ENCODE results near the gene CALR3.
"Not testable (repeated sequence)": the region's sequence is repeated elsewhere in the genome, so short reads cannot be mapped to it uniquely, and the experiment has no call there.

The CALR3 gene

DNA sequence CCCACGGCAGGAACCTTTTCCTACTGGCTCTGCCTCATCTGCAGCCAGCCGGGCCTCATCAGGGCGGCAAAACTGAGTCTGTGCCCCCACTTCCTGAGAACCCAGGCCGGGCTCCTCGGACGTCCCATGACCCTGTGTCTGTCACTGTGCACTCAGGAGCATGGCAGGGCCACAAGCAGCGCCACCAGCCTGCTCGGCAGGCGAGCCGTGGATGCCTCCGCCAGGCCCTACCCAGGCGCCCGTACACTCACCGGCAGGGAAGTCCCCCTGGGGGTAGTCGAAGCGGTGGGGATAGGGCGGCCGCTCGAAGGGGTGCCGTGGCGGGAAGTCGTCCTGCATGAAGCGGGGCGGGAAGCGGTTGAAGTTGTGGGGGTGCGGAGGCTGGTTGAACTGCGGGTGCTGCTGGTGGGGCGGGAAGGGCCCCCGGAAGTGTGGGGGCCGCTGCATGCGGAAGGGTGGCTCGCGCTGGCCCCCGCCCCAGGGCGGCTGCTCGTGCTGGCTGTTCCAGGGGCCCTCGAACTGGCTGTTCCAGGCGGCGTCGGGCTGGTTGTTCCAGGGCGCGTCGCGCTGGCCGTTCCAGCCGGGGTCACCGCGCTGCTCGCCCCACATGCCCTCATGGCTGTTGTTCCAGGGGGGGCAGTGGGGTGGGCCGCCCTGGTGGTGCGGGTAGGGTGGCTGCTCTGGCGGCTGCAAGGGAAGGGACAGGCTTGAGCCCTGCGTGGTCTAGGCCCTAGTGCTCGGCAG, 29.2 kb upstream of the CALR3 start:
- DNase-seq (ENCODE audit: low spot score) = no peak

- no peak for DNase-seq (ENCODE audit: low spot score)
These were observed 26.8 kb upstream of the CALR3 start for GRCh38 chr19:16522559-16523377.

DNA sequence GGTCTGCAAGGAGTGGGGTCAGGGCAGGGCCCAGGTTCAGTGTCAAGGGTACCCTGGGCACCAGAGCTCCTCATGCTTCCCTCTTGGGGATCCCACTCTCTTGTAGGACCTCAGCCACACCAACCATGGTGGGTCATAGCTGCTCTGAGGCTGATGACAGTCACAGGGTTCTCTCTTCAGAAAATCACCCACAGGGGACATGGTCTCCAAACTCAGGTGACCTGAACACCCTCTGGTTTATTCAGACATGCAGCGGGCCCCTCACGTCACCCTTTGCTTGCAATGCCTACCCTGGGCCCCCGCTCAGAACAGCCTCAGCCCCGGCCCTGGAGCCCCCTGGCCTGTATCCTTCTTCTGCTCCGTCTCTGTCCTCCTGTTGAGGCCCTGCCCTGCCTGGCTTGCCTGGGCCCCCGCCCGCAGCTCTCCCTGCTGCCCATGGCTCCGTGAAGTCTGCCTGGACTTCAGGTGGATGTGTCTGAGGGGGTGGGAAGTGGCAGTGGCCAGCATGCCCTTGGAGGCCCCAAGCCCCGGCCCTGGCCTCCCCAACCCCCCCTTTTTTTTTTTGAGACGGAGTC, 25.8 kb upstream of the CALR3 start:
- DNase-seq (ENCODE audit: low spot score) = no peak

- DNase-seq (ENCODE audit: low spot score) = no peak
These were observed 25.1 kb upstream of the CALR3 start for GRCh38 chr19:16520986-16521624.

- no peak for DNase-seq (ENCODE audit: low spot score)
These were observed 24.4 kb upstream of the CALR3 start for GRCh38 chr19:16520074-16520973.

GRCh38 chr19:16519230-16519687, 23.3 kb upstream of the CALR3 start:
- DNase-seq (ENCODE audit: low spot score) = no peak

DNA sequence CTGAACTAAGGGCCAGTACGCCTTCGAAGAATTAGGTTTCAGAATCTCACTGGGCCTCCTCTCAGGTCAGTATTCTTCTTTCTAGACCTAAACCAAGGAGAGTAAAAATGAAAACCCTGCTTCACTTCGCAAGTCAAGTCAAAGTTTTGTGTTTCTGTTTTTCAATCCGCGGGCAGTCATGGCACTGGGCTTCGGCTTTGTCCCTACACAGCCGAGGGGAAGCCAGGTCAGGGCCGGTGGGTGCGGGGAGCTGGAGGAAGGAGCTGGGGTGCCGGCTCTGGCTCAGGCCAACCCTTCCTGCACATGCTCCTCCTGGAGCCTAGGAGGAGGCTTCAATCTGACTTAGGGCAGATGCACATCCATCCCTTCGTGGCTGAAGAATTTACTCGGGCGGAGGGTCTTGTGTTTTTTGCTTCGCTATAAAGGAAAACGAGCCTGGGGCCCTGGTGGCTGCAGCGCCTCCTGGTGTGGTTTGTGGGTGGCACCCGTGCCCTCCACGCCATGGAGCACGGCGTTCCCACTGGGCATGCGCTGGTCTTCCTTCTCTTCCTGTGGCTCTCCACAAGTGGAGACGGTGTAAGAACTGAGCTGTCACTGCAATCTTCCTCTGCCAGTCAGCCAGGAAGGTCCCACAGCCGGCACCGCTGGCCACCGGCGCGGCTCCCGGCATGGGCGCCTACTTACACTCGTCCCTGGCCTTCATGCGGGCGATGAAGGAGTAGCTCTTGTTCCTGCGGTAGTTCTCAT, 22.7 kb upstream of the CALR3 start:
- no peak for DNase-seq (ENCODE audit: low spot score)

DNA sequence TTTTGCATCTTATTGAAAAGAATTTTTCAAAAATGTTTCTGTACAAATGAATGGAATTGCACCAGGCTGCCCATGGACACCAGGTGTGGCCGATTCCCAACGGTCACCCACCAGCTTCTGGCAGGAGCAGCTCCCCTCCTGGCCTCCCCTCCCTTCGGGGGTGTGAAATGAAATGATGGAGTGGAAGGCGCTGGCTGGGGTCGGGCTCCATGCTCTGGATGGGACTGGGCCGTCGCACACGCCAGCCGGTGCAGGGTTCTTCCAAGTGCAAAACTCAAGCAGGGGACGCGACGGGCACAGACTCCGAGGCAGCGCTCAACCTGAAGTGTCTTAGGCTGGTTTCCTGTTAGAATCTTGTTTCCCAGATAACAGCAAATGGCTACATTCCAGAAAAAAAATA, 22.1 kb upstream of the CALR3 start:
- DNase-seq (ENCODE audit: low spot score) = no peak

GRCh38 chr19:16516923-16517610, 21.1 kb upstream of the CALR3 start:
- no peak for DNase-seq (ENCODE audit: low spot score)

DNA sequence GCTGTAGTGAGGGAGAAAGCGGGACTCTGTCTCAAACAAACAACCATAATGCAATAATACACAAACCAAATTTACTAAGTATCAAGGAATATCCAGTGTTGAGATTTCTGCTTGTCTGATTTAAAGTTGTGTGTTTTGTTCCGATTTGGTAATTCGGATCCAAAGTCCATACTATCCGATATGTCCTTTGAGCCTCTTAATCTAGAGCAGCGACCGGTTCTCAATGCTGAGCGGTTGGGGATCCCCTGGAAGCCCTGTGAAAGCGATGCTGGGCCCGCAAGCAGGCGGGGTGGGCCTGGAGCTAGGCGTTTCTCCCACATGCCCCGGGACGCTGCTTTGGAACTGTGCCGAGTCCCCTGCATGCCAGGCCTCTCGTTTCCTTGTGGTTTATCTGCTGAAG, 20.4 kb upstream of the CALR3 start:
- DNase-seq (ENCODE audit: low spot score) = no peak

DNA sequence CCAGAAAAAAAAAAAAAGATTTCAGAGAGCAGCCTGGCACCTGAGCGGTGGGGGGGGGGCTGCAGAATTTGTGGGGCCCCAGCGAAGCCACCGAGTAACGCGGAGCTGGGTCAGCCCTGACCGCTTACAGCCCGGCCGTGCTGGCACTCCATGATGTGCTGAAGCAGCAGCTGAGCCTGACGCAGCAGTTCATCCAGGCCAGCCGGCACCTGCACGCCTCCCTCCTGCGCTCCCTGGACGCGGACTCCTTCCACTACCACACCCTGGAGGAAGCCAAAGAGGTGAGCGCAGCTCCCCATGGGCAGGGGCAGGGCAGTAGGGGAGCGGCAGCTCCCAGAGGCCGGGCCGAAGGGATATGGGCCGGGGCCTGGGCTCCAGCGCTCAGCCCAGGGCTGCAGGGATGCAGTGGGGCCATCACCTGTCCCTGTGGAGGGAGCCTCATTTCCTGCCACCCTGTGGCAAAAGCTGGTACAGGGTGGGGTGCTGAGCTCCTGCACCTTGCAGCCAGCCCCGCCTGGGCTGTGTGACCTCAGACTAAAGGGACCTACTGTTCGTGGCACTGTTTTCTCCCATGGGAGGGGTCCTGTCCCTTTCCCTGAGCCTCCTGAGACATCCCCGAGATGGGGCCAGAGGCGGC, 18.5 kb upstream of the CALR3 start:
- no peak for DNase-seq (ENCODE audit: low spot score)

- DNase-seq (ENCODE audit: low spot score) = not testable (repeated sequence)
These were observed 16.6 kb upstream of the CALR3 start for GRCh38 chr19:16512611-16513010.

DNA sequence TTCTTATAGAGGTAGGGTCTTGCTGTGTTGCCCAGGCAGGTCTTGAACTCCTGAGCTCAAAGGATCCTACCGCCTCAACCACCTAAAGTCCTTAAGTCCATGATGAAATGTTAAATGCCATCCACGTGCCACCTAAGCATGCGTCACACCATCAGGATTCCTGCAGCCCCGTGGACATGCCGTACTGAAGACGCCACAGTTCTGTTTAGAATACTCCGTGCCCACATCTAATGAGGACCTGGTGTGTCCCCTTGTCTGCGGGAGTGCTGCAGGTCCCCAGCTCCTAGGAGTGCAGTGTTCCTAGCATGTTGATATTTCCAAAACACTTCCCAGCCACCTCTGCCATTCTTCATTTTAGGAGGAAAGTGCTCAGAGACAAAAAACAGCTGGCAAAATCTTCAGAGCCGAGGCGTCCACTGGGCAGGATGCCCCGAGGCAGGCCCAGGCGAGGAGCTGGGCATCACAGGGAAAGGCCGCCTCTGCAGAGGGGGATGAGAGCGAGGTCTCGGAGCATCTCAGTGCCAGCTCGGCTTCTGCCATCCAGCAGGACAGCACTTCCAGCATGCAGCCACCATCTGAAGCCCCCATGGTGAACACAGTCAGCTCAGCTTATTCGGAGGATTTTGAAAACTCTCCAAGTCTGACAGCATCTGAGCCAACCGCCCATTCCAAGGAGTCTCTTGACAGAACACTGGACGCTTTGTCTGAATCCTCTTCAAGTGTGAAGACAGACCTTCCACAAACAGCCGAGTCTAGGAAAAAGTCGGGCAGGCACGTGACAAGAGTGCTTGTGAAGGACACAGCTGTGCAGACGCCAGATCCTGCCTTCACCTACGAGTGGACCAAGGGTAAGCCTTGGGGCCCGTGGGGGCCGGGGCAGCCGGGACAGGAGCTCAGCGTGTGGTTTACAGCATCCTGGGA, 13.4 kb upstream of the CALR3 start:
- DNase-seq (ENCODE audit: low spot score) = no peak

DNA sequence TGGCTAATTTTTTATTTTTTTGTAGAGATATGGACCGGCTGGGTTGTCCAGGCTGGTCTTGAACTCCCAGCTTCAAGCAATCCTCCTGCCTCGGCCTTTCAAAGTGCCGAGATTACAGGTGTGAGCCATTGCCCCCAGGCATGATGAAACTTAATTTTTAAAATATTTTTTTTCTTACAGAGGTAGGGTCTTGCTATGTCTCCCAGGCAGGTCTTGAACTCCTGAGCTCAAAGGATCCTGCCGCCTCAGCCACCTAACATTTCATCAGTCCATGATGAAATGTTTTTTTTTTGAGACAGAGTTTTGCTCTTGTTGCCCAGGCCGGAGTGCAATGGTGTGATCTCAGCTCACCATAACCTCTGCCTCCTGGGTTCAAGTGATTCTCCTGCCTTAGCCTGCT, 12.6 kb upstream of the CALR3 start:
- no peak for DNase-seq (ENCODE audit: low spot score)

GRCh38 chr19:16506961-16507360, 11.0 kb upstream of the CALR3 start:
- DNase-seq (ENCODE audit: low spot score) = no peak

DNA sequence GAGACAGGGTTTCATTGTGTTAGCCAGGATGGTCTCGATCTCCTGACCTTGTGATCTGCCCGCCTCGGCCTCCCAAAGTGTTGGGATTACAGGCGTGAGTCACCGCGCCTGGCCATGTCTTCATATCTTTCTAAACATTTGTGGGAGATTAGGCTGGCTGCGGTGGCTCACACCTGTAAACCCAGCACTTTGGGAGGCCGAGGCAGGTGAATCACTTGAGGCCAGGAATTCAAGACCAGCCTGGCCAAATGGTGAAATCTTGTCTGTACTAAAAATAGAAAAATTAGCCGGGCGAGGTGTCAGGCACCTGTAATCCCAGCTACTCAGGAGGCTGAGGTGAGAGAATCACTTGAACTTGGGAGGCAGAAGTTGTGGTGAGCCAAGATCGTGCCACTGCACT, 10.2 kb upstream of the CALR3 start:
- DNase-seq (ENCODE audit: low spot score) = not testable (repeated sequence)

DNA sequence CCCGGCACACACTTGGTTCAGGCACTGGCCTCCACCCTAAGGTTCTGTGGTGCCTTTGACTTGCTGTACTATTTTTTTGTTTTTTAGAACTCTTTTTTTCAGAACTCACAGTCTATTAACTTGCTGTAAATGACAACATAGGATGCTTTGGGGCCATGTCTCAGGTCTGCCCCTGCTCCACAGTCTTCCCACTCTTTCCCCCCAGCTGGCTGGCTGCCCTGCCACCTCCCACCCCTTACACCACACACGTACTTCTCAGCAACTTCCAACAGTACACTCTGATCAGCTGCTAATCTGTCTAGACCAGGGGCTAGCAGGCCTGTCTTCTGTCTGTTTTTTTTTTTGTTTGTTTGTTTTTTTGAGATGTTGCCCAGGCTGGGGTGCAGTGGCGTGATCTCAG, 8.3 kb upstream of the CALR3 start:
- DNase-seq (ENCODE audit: low spot score) = no peak

DNA sequence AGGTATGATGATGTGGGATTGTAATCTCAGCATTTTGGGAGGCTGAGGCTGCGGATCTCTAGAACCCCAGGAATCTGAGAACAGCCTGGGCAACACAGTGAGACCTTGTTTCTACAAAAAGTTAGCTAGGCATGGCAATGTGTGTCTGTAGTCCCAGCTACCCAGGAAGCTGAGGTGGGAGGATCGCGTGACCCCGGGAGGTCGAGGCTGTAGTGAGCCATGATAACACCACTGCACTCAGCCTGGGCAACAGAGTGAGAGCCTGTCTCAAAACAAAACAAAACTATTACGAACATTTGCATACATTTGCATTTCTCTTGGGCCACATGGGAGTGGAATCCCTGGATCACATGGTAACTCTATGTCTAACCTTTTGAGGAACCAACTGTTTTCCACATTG, 1.9 kb upstream of the CALR3 start:
- no peak for DNase-seq (ENCODE audit: low spot score)

- no peak for DNase-seq (ENCODE audit: low spot score)
These were observed 1.1 kb upstream of the CALR3 start for GRCh38 chr19:16497042-16497441.
